Esophagus squamous epithelium (tissue), 4 donors: Measurements from ENCODE around the gene TJP3.

Source experiments
- CTCF ChIP-seq, 6 experiments: fragments of 450-650 bp in 4 of 6; fragments of 200-600 bp in 2 of 6; sonication (generic) in 2 of 6; IDR thresholded peaks; one replicate each; pipeline ENCODE4 v1.5.1; 2016 to 2019; ENCODE audit warnings: antibody characterized with exemption in 6 of 6, mild to moderate bottlenecking in 4 of 6, moderate library complexity in 4 of 6
- POLR2A ChIP-seq, 4 donors: fragments of 450-650 bp; IDR thresholded peaks; one replicate each; pipeline ENCODE4 v1.6.1; 2017; ENCODE audit warnings: antibody characterized with exemption in 4 of 4, mild to moderate bottlenecking in 4 of 4, moderate library complexity in 3 of 4

- no peak for TF ChIP-seq CTCF (IDR thresholded peaks at IDR 0.05)
- no peak for TF ChIP-seq POLR2A (IDR thresholded peaks at IDR 0.05)
Measured at GRCh38 chr19:3661284-3662238, 46.6 kb upstream of the TJP3 start.
